Hepatocyte (in vitro differentiated cells): ENCODE data around the gene RANBP3.

ENCODE experiments used
- CTCF ChIP-seq: fragments of 200-600 bp; sonication (generic); IDR thresholded peaks from 2 replicates; pipeline ENCODE4 v1.5.1; 2016; ENCODE audit warnings: antibody characterized with exemption, mild to moderate bottlenecking; ENCODE audit not compliant: poor library complexity
- EZH2 ChIP-seq: fragments of 200-600 bp; sonication (generic); IDR thresholded peaks from 2 replicates; pipeline ENCODE4 v1.6.1; 2016; ENCODE audit warnings: antibody characterized with exemption, mild to moderate bottlenecking, borderline replicate concordance
- EZH2phosphoT487 ChIP-seq: fragments of 200-600 bp; sonication (generic); IDR thresholded peaks from one replicate; pipeline ENCODE4 v1.6.1; 2018; ENCODE audit warnings: antibody characterized with exemption, mild to moderate bottlenecking, low read depth, moderate library complexity; ENCODE audit not compliant: unreplicated experiment, severe bottlenecking

- no peak for TF ChIP-seq EZH2phosphoT487
- TF ChIP-seq CTCF, result no peak
- no peak for TF ChIP-seq EZH2
Measured at GRCh38 chr19:5972355-5972731, 5.6 kb downstream of the RANBP3 start.
